A549 (cell line): Measurements from ENCODE around the gene DOP1B. TPM values are rescaled to one million over a fixed set of nuclear protein-coding genes. Genes with fewer than 3 reads are reported as not detected.

Experiments
- ATAC-seq, 2 experiments: fragments of 200-7000 bp in 1 of 2; fragments of >200 bp in 1 of 2; cut with Nextera tagmentation in 1 of 2; cut with Tn5 transposase in 1 of 2; 3 replicates each; pipeline versions ENCODE4 v1.8.0 to v1.9.1; 2018 to 2020; ENCODE audit warnings: mild to moderate bottlenecking in 1 of 2, moderate library complexity in 1 of 2
- CTCF ChIA-PET: fragments of 300-600 bp; sonication (Branson Sonifier 250); formaldehyde crosslinking; extraction: SDS; loops from one replicate; lab custom pipeline; 2021; ENCODE audit warnings: antibody characterized with exemption, inconsistent platforms; lab: Yijun Ruan, JAX
- POLR2A ChIA-PET: fragments of 350-600 bp; formaldehyde crosslinking; extraction: SDS; loops from one replicate; lab custom pipeline; 2021; ENCODE audit warnings: antibody characterized with exemption, inconsistent platforms; lab: Yijun Ruan, JAX
- DNase-seq, 2 experiments: peaks; one replicate each; pipeline versions ENCODE4 v3.0.0 to v3.0.0-alpha.2; 2011 to 2016; ENCODE audit warnings: low read depth in 1 of 2, low spot score in 1 of 2
- FAIRE-seq: peaks from 2 replicates; lab custom pipeline; 2011; peaks lifted over from hg19 to GRCh38; lab: Jason Lieb, UNC
- H3K27ac ChIP-seq, 2 experiments: fragments of >200 bp; sonication (Bioruptor Twin); formaldehyde crosslinking; 3 replicates each; pipeline ENCODE4 v1.5.1; 2016 to 2017
- H3K4me1 ChIP-seq: fragments of >200 bp; sonication (Bioruptor Twin); formaldehyde crosslinking; 3 replicates; pipeline ENCODE4 v1.6.1; 2016
- H3K4me2 ChIP-seq: fragments of >200 bp; sonication (Bioruptor Twin); formaldehyde crosslinking; 3 replicates; pipeline ENCODE4 v1.6.1; 2016
- H3K4me3 ChIP-seq: fragments of >200 bp; sonication (Bioruptor Twin); formaldehyde crosslinking; 3 replicates; pipeline ENCODE4 v1.5.1; 2016
- H3K9me3 ChIP-seq: fragments of >200 bp; sonication (Bioruptor Twin); formaldehyde crosslinking; 3 replicates; pipeline ENCODE4 v1.6.1; 2016
- CBX2 ChIP-seq: fragments of 200-600 bp; sonication (generic); IDR thresholded peaks from 2 replicates; pipeline ENCODE4 v1.6.1; 2016; ENCODE audit warnings: low read depth, mild to moderate bottlenecking, borderline replicate concordance
- EHF ChIP-seq: fragments of 250-450 bp; sonication (Bioruptor Pico); IDR thresholded peaks from 2 replicates; pipeline ENCODE4 v1.5.0; 2020; ENCODE audit warnings: mild to moderate bottlenecking
- EHMT2 ChIP-seq: fragments of 200-600 bp; sonication (generic); IDR thresholded peaks from 2 replicates; pipeline ENCODE4 v1.6.1; 2016; ENCODE audit warnings: antibody characterized with exemption, low read depth, mild to moderate bottlenecking, moderate library complexity
- HDAC2 ChIP-seq: fragments of 200-600 bp; sonication (generic); IDR thresholded peaks from 2 replicates; pipeline ENCODE4 v1.6.1; 2016
- HEYL ChIP-seq: fragments of 250-450 bp; sonication (Bioruptor Pico); IDR thresholded peaks from 2 replicates; pipeline ENCODE4 v1.8.0; 2021; ENCODE audit warnings: mild to moderate bottlenecking, moderate library complexity
- HOXA7 ChIP-seq: fragments of 250-450 bp; sonication (Bioruptor Pico); IDR thresholded peaks from 2 replicates; pipeline ENCODE4 v1.5.0; 2020; ENCODE audit warnings: mild to moderate bottlenecking, moderate library complexity
- JUNB ChIP-seq: fragments of >200 bp; sonication (Bioruptor Twin); formaldehyde crosslinking; IDR thresholded peaks from 2 replicates; pipeline ENCODE4 v1.6.1; 2016
- KDM5A ChIP-seq: fragments of 200-600 bp; sonication (generic); IDR thresholded peaks from 2 replicates; pipeline ENCODE4 v1.6.1; 2016; ENCODE audit warnings: antibody characterized with exemption, mild to moderate bottlenecking
- MAFK ChIP-seq: fragments of 450-650 bp; IDR thresholded peaks from 2 replicates; pipeline ENCODE4 v1.6.1; 2014; ENCODE audit not compliant: partially characterized antibody
- NPAS2 ChIP-seq: fragments of 250-450 bp; sonication (Bioruptor Pico); IDR thresholded peaks from 2 replicates; pipeline ENCODE4 v1.8.0; 2022; ENCODE audit warnings: mild to moderate bottlenecking, moderate library complexity, borderline replicate concordance
- NR3C1 ChIP-seq: fragments of >200 bp; sonication (Bioruptor Twin); formaldehyde crosslinking; IDR thresholded peaks from 3 replicates; pipeline ENCODE4 v1.6.1; 2017
- PHF8 ChIP-seq: fragments of 200-600 bp; sonication (generic); IDR thresholded peaks from 2 replicates; pipeline ENCODE4 v1.6.1; 2016; ENCODE audit warnings: low read depth, mild to moderate bottlenecking, antibody characterized with exemption, moderate library complexity, borderline replicate concordance
- RAD21 ChIP-seq, 2 experiments: fragments of >200 bp in 1 of 2; sonication (Bioruptor Twin) in 1 of 2; formaldehyde crosslinking in 1 of 2; IDR thresholded peaks in 1 of 2; conservative IDR thresholded peaks in 1 of 2; 2 replicates in 1 of 2; 3 replicates in 1 of 2; pipeline ENCODE4 v1.6.1; 2012 to 2018; ENCODE audit warnings: inconsistent platforms in 1 of 2
- RCOR1 ChIP-seq: fragments of 150-350 bp; IDR thresholded peaks from 2 replicates; pipeline ENCODE4 v1.6.1; 2014; ENCODE audit warnings: antibody characterized with exemption, low read length, low read depth
- RNF2 ChIP-seq: fragments of 200-600 bp; sonication (generic); IDR thresholded peaks from 2 replicates; pipeline ENCODE4 v1.6.1; 2016; ENCODE audit warnings: low read depth, mild to moderate bottlenecking, antibody characterized with exemption, moderate library complexity, borderline replicate concordance
- SREBF2 ChIP-seq: fragments of 450-650 bp; IDR thresholded peaks from 2 replicates; pipeline ENCODE4 v1.6.1; 2014; ENCODE audit warnings: mild to moderate bottlenecking, moderate library complexity
- ZC3H11A ChIP-seq: fragments of 450-650 bp; IDR thresholded peaks from 2 replicates; pipeline ENCODE4 v1.6.1; 2014; ENCODE audit warnings: antibody characterized with exemption, mild to moderate bottlenecking
- ZNF302 ChIP-seq: fragments of 250-450 bp; sonication (Bioruptor Pico); IDR thresholded peaks from 2 replicates; pipeline ENCODE4 v1.9.0; 2021; ENCODE audit warnings: inconsistent platforms, mild to moderate bottlenecking, moderate library complexity
- ZSCAN20 ChIP-seq: fragments of 250-450 bp; sonication (Bioruptor Pico); IDR thresholded peaks from 2 replicates; pipeline ENCODE4 v1.8.0; 2022; ENCODE audit warnings: mild to moderate bottlenecking, moderate library complexity
- WGBS: methylation state at CpG from one replicate; pipeline ENCODE4 v1.1.6; 2017; ENCODE audit errors: missing lambda C conversion rate; 5-methylcytosine and 5-hydroxymethylcytosine counted together
- polyA plus RNA-seq, 4 experiments: library from polyadenylated mRNA; depleted of rRNA in 3 of 4; stranded (reverse); fragments of >200 nt; fragmentation: RNase III in 1 of 4; extraction: RNeasy Plus Mini Kit Qiagen cat#74134 plus additional on column Dnase treatment in 1 of 4; gene quantifications; 2 replicates in 3 of 4; 3 replicates in 1 of 4; pipeline ENCODE4 v1.2.3, GENCODE V29; 2011 to 2017
- TF ChIP-seq, protein P1 (sequence below): fragments of 150-350 bp; IDR thresholded peaks from 2 replicates; pipeline ENCODE4 v1.6.1; 2014; ENCODE audit warnings: low read depth, mild to moderate bottlenecking, low read length
- TF ChIP-seq, protein P2 (sequence below): fragments of 250-450 bp; sonication (Bioruptor Pico); IDR thresholded peaks from 2 replicates; pipeline ENCODE4 v1.5.0; 2020; ENCODE audit warnings: low read depth, mild to moderate bottlenecking, moderate library complexity
- TF ChIP-seq, protein P3 (sequence below): fragments of >200 bp; sonication (Bioruptor Twin); formaldehyde crosslinking; IDR thresholded peaks from 2 replicates; pipeline ENCODE4 v1.6.1; 2016
- TF ChIP-seq, protein P4 (sequence below): IDR thresholded peaks from 2 replicates; pipeline ENCODE4 v1.6.1; 2012
- TF ChIP-seq, protein P5 (sequence below): fragments of 450-650 bp; IDR thresholded peaks from 2 replicates; pipeline ENCODE4 v1.6.1; 2014; ENCODE audit warnings: antibody characterized with exemption
- TF ChIP-seq, protein P6 (sequence below): IDR thresholded peaks from 2 replicates; pipeline ENCODE4 v1.6.1; 2012; ENCODE audit warnings: low read depth, borderline replicate concordance

Gene DOP1B
- polyA plus RNA-seq, 2 of the 4 experiments (the other 2 are of a cell fraction) = 2.8 to 3.5 TPM

DNA sequence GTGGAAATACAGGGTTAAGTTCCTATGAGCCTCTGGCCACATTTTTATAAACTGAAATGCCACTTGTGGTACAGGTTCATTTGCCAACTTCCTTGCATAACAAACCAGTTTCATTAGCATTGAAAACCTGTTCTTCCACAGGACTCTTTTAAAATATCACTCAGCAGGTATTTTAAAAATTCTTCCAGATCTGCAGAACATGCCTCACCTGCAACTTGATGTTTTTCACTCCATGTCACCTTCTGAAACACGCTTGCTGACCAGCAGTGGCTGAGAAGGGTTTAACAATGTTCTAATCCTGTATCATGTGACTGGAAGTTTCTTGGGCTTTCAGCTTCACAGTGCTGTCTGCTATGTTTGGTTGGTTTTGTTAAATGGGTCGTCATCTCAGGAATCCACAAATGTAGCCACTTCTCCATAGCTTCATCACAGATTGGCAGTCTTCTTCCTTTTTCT, 39.3 kb upstream of the DOP1B start:
- CTCF ChIA-PET = interaction anchor here (0.6 to 0.9 kb wide), 3 partner anchors 16 to 25 kb away, joined by 3 read pairs; no protein-coding TSS in a partner anchor
- DNase-seq = no peak
- no peak for ATAC-seq

DNA sequence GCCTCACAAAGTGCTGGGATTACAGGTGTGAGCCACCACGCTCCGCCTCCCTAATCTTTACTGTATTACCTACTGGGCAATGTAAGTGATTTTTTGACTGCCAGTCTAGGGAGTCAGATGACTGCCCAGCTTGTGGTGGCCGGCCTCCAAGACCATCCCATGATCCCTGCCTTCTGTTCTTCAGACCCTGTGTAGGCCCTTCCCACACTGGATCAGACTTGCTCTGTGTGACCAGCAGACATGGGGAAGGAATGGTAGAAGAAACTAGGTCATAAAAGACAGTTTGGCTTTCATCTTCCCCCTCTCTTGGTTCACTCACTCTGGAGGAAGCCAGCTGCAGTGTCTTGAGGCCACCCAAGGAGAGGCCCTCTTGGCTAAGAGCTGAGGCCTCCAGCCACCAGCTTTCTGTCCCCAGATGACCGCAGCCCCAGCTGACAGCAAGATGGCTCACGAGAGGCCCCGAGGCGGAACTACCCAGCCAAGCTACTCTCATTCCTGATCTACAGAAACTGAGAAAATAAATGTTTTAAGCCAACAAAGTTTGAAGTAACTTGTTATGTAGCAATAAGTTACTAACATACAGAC, 36.2 kb upstream of the DOP1B start:
- Histone ChIP-seq H3K4me2 (no peak overlapping the region), H3K4me3 (no peak overlapping the region), H3K4me1 (no peaks in the 10 kb centered on the region), H3K9me3 (no peaks in the 10 kb centered on the region), H3K27ac (no peak overlapping the region)
- DNase-seq = no peak
- ChIA-PET POLR2A (no interaction called here), CTCF (interaction anchor here (0.5 to 0.7 kb wide), 2 partner anchors 13 to 84 kb away, joined by 3 read pairs; no protein-coding TSS in a partner anchor)
- no peak for ATAC-seq
- no peak for FAIRE-seq
- WGBS = 87% methylated on average over 7 of the region's 7 CpGs
- TF ChIP-seq EHF (CRISPR knock-in tag) = no peak
- no peak for TF ChIP-seq RCOR1
- no peak for TF ChIP-seq RAD21 (conservative IDR thresholded peaks at IDR 0.05 in 1 of 2, IDR thresholded peaks at IDR 0.05 in 1 of 2)
- TF ChIP-seq, protein P1, sequence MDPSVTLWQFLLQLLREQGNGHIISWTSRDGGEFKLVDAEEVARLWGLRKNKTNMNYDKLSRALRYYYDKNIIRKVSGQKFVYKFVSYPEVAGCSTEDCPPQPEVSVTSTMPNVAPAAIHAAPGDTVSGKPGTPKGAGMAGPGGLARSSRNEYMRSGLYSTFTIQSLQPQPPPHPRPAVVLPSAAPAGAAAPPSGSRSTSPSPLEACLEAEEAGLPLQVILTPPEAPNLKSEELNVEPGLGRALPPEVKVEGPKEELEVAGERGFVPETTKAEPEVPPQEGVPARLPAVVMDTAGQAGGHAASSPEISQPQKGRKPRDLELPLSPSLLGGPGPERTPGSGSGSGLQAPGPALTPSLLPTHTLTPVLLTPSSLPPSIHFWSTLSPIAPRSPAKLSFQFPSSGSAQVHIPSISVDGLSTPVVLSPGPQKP = no peak
- no peak for TF ChIP-seq MAFK
- no peak for TF ChIP-seq NR3C1
- TF ChIP-seq PHF8 = no peak
- no peak for TF ChIP-seq ZC3H11A
- TF ChIP-seq HEYL = no peak

More for the DNA sequence above, 39.3 kb upstream of the DOP1B start:
- H3K4me2 ChIP-seq = no peak overlapping the region
- POLR2A ChIA-PET = no interaction called here
- H3K4me1 ChIP-seq = no peaks in the 10 kb centered on the region
- WGBS = 66% methylated on average over 2 of the region's 2 CpGs
- no peak overlapping the region for H3K27ac ChIP-seq
- no peak for FAIRE-seq
- TF ChIP-seq NR3C1 (no peak), ZNF302 (CRISPR knock-in tag) (no peak), KDM5A (no peak), CBX2 (no peak), JUNB (no peak), RNF2 (no peak), EHMT2 (no peak), RAD21 (conservative IDR thresholded peaks at IDR 0.05 in 1 of 2, IDR thresholded peaks at IDR 0.05 in 1 of 2) (no peak), HEYL (no peak), HOXA7 (no peak), NPAS2 (no peak), SREBF2 (no peak), HDAC2 (no peak), ZSCAN20 (CRISPR knock-in tag) (no peak)
- TF ChIP-seq, protein P2, sequence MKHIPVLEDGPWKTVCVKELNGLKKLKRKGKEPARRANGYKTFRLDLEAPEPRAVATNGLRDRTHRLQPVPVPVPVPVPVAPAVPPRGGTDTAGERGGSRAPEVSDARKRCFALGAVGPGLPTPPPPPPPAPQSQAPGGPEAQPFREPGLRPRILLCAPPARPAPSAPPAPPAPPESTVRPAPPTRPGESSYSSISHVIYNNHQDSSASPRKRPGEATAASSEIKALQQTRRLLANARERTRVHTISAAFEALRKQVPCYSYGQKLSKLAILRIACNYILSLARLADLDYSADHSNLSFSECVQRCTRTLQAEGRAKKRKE (CRISPR knock-in tag) = no peak
- TF ChIP-seq, protein P3, sequence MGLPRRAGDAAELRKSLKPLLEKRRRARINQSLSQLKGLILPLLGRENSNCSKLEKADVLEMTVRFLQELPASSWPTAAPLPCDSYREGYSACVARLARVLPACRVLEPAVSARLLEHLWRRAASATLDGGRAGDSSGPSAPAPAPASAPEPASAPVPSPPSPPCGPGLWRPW = no peak
- TF ChIP-seq, protein P4, sequence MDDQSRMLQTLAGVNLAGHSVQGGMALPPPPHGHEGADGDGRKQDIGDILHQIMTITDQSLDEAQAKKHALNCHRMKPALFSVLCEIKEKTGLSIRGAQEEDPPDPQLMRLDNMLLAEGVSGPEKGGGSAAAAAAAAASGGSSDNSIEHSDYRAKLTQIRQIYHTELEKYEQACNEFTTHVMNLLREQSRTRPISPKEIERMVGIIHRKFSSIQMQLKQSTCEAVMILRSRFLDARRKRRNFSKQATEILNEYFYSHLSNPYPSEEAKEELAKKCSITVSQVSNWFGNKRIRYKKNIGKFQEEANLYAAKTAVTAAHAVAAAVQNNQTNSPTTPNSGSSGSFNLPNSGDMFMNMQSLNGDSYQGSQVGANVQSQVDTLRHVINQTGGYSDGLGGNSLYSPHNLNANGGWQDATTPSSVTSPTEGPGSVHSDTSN = no peak
- TF ChIP-seq, protein P5, sequence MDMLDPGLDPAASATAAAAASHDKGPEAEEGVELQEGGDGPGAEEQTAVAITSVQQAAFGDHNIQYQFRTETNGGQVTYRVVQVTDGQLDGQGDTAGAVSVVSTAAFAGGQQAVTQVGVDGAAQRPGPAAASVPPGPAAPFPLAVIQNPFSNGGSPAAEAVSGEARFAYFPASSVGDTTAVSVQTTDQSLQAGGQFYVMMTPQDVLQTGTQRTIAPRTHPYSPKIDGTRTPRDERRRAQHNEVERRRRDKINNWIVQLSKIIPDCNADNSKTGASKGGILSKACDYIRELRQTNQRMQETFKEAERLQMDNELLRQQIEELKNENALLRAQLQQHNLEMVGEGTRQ = no peak
- TF ChIP-seq, protein P6, sequence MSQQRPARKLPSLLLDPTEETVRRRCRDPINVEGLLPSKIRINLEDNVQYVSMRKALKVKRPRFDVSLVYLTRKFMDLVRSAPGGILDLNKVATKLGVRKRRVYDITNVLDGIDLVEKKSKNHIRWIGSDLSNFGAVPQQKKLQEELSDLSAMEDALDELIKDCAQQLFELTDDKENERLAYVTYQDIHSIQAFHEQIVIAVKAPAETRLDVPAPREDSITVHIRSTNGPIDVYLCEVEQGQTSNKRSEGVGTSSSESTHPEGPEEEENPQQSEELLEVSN = no peak
- no peaks in the 10 kb centered on the region for H3K9me3 ChIP-seq
- no peak overlapping the region for H3K4me3 ChIP-seq
